GM21529 (cell line): ENCODE results near the gene LUM.

ENCODE experiments used
- ATAC-seq: cut with Tn5 transposase; IDR thresholded peaks from one replicate; pipeline ENCODE4 v1.9.1; 2021; ENCODE audit not compliant: unreplicated experiment

The LUM gene

DNA sequence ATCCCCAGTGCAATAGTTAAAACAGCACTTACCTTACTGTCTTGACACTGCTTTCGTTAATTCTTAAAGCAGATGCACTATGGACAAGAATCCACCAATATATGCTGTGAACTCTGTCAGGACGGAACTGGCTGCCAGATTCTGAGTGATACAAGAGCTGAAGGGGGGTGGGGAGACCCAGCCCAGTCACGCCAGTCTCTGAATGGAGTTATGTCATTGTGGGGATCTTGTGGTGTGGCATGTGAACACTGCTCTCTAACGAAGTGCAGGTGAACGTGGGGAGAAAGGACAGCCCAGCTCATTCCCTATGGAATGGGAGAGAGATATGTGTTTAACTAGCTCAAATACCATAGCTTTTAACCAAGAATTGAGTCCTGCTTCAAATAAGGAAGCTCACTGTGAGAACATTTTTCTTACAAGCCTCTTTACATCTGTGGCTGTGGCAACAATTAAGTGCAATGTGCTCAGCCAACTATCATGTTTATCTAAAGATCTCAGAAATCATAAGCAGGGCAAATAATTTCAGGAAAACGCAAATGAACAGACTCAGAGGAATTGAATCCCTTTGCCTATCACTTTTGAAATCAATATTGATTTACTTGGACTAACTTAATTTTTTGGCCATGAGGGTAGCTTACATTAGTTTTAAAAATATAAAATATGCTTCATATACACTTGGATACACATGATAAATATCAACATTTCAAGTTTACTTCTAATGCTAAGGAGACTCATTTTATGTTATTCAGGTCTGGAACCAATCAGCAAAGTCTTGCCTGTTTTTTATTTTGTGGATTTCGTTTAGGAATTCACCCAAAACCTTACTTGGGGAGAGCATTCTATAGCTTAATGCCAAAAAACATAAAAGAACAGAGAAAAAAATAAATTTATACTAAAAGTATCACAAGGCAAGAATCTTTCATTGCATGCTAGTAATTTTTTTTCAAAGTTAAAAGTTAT, at the start of gene LUM:
TSS of gene LUM (minus strand) at position 129 of the 960 bp plus-strand sequence. CDS start 2,515 bp downstream, outside the sequence.
- ATAC-seq: no peak

- no peak for ATAC-seq
Observed at GRCh38 chr12:91161009-91161408, 49.7 kb upstream of the LUM start.

- no peak for ATAC-seq
Observed at GRCh38 chr12:91155990-91156389, 44.7 kb upstream of the LUM start.

DNA sequence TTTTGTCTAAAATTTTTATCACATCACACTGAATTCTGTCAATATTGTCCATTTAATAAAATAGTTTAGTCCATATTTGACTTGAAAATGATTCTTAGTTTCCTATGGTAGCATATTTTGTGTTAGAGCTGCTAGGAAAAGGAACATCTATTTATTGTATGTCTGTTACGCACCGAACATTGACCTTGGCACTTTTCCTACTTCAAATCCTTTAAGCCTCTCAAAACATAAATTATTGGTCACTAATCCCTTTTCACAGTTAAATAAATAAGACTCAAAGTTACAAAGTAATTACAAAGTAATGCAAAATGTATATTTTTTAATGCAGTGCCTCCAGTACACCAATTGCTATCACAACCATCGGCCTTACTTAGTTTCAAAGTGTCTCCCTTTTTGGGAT, 42.8 kb upstream of the LUM start:
- ATAC-seq: no peak

DNA sequence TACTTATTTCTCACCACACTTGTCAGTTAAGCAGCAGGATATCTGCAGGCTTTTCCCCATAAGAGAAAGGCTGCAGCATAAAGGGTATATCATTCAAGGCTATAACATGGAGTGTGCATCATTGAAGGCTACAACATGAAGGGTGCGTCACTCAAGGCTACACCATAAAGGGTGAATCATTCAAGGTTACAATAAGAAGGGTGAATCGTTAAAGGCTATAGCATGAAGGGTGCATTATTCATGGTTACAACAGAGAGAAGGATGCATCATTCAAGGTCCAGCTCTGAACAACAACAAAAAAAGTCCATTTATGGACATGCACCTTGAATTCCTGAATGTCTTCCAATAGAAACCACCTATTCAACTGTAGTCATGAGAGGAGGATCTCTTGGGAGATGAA, 32.8 kb upstream of the LUM start:
- no peak for ATAC-seq

DNA sequence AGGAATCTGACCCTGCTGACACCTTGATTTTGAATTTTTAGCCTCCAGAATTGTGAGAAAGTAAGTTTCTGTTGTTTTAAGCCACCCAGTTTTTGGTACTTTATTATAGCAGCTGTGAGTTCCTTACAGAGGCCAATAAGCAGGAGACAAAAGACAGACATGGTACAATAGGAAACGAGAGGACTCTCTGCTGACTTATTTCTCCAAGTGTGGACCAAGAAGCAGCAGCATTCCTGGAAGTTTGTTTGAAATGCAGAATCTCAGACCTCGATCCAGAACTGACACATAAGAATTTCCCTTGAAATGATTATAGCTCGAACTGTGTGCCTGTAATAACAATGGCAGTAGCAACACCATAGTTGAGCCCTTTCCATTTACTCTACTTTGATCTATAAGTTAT, 31.9 kb upstream of the LUM start:
- no peak for ATAC-seq

DNA sequence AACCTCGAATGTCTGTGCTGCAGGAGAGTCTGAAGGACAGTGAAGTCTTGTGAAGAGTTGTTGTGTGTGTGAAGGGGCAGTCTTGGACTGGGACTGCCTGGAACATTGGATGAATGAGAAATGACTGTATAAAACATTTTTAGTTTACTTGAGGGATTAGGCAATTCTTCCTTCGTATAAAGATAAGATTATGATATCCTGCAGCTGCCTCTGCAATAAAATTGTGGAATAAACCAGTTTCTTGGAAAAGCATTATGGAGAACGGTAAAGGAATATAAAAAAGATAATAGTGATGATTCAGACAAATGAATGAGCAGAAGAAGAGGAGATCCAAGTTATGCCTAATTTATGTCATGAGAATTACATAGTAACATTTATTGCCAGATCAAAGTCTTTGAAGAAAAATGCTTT, 30.9 kb upstream of the LUM start:
- no peak for ATAC-seq

DNA sequence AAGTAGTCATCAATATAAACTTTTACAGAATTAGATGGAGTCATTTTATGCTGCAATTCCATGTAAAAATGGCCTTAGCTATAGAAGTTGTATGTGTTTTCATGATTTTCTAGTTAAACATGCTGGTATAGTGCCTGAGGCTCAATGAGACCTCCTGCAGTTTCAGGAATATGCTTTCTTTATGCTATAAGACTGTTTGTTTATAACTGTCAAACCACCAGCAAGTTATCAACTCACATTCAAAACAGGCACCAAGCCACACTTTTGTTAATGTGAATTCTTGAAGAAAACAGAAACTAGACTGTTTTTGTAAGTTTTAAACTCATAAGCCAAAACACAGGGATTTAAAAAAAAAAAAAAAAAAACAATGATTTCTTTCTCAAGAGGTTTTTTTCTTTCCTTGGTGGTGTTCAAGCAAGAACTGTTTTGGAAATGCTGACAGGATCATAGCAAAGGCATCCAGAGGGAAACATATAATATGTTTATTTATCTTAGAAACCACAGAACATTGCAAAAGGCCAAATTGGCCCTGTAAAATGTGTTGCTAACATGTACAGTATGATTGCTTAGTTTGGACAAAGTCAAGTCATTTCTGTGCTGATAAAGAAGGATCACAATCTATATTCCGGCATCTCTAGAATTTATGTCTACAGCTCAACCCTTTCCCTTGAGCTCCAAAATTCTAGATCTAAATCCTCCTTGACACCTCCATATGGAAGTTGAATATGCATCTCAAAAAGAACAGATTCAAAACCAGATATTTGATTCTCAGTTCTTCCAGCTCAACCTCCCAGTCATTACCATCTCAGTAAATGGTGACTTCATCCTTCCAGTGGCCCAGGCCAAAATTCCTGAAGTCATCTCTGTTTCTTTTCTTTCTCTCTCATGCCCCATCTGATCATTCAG, 29.0 kb upstream of the LUM start:
- no peak for ATAC-seq

- no peak for ATAC-seq
Observed at GRCh38 chr12:91139286-91139685, 28.0 kb upstream of the LUM start.

DNA sequence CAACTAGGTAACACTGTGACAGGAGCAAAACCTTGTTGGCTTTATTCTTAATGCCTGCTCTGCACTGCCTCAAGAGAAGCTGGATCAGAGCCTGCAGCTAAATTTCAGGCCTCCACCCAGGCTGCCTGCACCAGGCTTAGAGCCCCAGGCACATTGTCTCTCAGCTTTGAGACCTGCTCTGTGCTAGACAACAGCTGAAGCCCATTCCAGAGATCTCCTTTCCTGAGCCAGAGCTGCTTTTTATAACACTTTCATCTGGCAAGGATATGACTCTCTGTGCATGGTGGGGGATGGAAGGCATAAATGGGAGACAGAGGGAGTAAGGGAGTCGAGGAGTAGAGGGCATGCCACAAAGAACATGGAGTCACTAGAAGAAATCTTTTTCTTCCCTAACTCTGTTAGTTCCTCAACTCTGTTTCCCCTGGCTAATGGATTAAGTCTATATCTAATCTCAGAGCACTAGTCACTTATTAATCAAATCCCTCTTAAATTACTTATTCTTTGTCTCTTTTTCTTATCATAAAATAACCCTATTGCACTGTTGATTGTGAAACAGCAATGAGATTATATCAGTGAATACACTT, 27.1 kb upstream of the LUM start:
- no peak for ATAC-seq

- no peak for ATAC-seq
Observed at GRCh38 chr12:91133871-91134270, 22.6 kb upstream of the LUM start.

DNA sequence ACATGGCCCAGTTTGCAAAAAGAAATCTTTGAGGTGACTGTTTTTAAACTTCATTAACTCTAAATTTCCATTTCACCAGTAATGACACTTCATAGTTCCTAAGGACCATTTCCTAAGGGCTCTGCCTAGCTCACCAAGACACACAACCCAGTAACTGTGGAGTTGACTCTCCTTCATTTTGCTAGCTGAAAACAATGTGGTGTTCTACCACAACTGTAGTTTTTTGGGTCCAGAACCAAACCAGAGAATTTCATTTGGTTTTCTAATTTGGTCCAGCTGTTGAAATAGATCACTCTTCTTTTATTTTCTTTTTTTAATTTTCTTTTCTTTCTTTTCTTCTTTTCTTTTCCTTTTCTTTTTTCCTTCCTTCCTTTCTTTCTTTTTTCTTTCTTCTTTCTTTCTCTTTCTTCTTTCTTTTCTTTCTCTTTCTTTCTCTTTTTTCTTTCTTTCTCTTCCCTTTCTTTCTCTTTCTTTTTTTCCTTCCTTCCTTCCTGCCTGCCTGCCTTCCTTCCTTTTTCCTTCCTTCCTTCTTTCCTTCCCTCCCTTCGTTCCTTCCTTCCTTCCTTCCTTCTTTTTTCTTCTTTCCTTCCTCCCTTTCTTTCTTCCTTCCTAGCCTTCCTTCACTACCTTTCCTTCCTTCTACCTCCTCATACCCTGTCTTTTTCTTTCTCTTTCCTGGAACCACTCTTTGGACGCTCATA, 18.5 kb upstream of the LUM start:
- ATAC-seq: no peak

DNA sequence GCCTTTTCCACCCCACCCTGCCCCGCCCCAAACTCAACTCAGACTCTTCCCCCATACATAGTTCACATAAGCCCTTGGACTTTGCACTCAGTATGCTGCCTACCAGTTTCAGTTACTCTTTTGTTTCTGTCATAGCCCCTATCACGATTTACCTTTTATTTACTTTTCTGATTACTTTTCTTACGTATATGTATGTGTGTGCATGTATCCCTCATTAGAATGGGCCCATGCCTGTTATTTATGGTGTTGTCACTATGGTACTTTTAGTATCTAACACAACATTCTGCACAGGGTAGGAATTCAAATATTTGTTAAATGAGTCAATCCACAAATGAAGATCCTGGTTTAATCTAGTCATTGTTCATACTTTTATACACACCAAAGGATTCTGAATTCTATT, 16.5 kb upstream of the LUM start:
- no peak for ATAC-seq

DNA sequence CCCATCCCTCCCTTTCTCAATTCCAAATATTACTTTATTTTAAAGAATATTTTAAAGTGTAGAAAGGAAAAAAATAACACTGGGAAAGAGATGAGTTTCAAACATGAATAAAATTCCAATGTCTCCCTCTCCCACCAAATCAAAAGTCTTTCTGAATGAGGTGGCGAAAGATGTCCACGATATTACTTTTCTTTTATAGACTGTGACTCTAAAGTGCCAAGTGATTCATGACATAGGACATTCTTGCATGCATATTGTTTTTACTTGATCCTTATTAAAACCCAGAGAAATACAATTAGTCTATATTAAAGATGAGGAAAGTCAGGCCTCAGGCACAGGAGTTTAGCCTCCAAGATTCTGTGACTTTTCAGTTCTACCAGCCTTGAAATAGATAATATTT, 16.0 kb upstream of the LUM start:
- ATAC-seq: no peak

GRCh38 chr12:91126516-91126915, 15.2 kb upstream of the LUM start:
- ATAC-seq: no peak

DNA sequence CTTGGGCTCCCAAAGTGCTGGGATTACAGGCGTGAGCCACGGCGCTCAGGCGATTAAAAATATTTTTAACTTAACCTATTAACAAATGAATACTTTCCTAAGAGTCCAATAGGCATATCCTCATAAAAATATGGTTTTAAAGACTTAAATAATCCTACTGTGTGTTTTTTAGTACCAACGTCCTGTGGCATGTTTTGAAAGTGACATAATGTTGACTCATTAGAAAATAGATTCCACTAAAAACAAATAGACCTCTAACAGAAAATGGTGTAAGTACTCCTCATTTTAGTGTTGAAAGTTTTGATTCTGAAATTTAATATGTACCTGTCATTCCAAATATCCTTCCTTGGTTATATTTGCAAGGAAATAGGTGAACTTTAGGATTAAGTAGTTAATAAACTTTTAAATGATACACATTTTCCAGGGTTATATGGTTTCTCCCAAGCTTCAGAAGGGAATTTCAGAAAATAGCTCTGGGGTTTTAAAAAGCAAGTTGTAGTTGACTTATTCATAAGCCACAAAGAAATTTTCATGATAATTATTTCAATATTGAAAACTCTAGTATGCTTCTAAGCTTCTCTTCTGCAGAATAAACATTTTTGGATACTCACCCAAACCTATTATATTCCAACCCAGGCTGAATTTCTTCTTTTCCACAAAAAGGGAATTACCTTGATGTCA, 12.1 kb upstream of the LUM start:
- no peak for ATAC-seq

DNA sequence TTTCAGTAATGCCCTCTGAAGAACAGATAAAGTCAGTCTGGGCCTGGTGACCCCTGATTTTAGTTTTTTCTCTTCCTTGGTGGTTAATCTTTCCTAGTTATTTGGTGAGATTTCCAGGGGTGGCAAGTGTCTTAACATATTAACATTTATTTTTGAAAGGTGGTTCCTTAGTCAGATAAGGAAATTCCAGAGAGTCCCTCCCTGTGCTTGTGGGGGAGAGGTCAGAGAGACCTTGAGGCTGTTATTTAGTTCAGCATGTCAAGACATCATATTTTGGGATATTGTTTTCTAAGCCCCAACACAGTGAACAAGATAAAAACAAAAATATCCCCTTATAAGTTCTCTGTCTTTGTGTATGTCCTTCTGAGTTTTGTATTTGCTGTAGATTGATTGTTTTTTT, 9.5 kb upstream of the LUM start:
- no peak for ATAC-seq

DNA sequence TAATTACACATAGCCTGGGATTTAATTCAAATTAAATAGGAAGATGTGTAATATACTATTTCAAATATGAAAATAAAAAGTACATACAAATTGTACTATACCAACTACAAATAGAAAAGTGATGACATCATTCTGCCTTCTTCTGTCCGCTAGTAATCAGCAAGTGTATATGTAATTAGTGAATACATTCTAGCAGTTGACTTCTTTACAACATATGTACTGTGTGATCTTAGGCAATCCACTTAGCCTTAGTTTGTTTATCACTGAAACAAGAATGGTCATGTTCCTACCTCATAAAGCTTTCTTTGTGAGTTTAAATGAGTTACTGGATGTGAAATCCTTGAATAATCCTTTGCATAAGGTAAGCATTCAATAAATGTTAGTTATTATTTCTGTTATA, 7.8 kb upstream of the LUM start:
- no peak for ATAC-seq

- ATAC-seq: no peak
Observed at GRCh38 chr12:91113621-91114020, 2.3 kb upstream of the LUM start.

- no peak for ATAC-seq
Observed at GRCh38 chr12:91110311-91110924, 876 bp downstream of the LUM start.
